HG03432 (cell line): ENCODE data around the gene STX12.
"Not testable (repeated sequence)": the region's sequence is repeated elsewhere in the genome, so short reads cannot be mapped to it uniquely, and the experiment has no call there.

ENCODE experiments used
- ATAC-seq: cut with Tn5 transposase; IDR thresholded peaks from one replicate; pipeline ENCODE4 v1.9.1; 2021; ENCODE audit warnings: mild to moderate bottlenecking, moderate library complexity; ENCODE audit not compliant: unreplicated experiment

The STX12 gene

GRCh38 chr1:27774654-27775053 lies 1.6 kb downstream of the STX12 start:
- ATAC-seq = no peak

GRCh38 chr1:27775336-27775735 lies 2.3 kb downstream of the STX12 start:
- not testable (repeated sequence) for ATAC-seq

- not testable (repeated sequence) for ATAC-seq
Measured at GRCh38 chr1:27776276-27776675, 3.3 kb downstream of the STX12 start.

GRCh38 chr1:27778056-27778455 lies 5.0 kb downstream of the STX12 start:
- no peak for ATAC-seq

GRCh38 chr1:27779122-27779521 lies 6.1 kb downstream of the STX12 start:
- ATAC-seq = no peak

GRCh38 chr1:27782950-27783349 lies 9.9 kb downstream of the STX12 start:
- no peak for ATAC-seq

GRCh38 chr1:27784700-27785099 lies 11.7 kb downstream of the STX12 start:
- no peak for ATAC-seq

- no peak for ATAC-seq
Measured at GRCh38 chr1:27785781-27786455, 12.9 kb downstream of the STX12 start.

GRCh38 chr1:27787895-27788294 lies 14.9 kb downstream of the STX12 start:
- ATAC-seq = no peak

GRCh38 chr1:27789540-27790041 lies 16.6 kb downstream of the STX12 start:
- ATAC-seq = no peak

- not testable (repeated sequence) for ATAC-seq
Measured at GRCh38 chr1:27790270-27790669, 17.3 kb downstream of the STX12 start.

GRCh38 chr1:27795601-27796000 lies 22.6 kb downstream of the STX12 start:
- ATAC-seq = no peak

- no peak for ATAC-seq
Measured at GRCh38 chr1:27804791-27805190, 31.8 kb downstream of the STX12 start.

GRCh38 chr1:27806758-27807157 lies 33.7 kb downstream of the STX12 start:
- ATAC-seq = no peak

- no peak for ATAC-seq
Measured at GRCh38 chr1:27807385-27807784, 34.4 kb downstream of the STX12 start.

GRCh38 chr1:27808131-27808530 lies 35.1 kb downstream of the STX12 start:
- ATAC-seq = not testable (repeated sequence)

GRCh38 chr1:27809883-27810282 lies 36.9 kb downstream of the STX12 start:
- no peak for ATAC-seq

- ATAC-seq = no peak
Measured at GRCh38 chr1:27811741-27812500, 38.9 kb downstream of the STX12 start.

GRCh38 chr1:27816921-27817630 lies 44.1 kb downstream of the STX12 start:
- no peak for ATAC-seq

- no peak for ATAC-seq
Measured at GRCh38 chr1:27821761-27822315, 48.8 kb downstream of the STX12 start.

- ATAC-seq = no peak
Measured at GRCh38 chr1:27823784-27824183, 50.8 kb downstream of the STX12 start.
